ENCODE results near the gene LY6G6D. TPM values are rescaled to one million over a fixed set of nuclear protein-coding genes. Genes with fewer than 3 reads are reported as not detected.

LY6G6D gene
- total RNA-seq, 1 experiment from 2014 or later, result not detected

DNA sequence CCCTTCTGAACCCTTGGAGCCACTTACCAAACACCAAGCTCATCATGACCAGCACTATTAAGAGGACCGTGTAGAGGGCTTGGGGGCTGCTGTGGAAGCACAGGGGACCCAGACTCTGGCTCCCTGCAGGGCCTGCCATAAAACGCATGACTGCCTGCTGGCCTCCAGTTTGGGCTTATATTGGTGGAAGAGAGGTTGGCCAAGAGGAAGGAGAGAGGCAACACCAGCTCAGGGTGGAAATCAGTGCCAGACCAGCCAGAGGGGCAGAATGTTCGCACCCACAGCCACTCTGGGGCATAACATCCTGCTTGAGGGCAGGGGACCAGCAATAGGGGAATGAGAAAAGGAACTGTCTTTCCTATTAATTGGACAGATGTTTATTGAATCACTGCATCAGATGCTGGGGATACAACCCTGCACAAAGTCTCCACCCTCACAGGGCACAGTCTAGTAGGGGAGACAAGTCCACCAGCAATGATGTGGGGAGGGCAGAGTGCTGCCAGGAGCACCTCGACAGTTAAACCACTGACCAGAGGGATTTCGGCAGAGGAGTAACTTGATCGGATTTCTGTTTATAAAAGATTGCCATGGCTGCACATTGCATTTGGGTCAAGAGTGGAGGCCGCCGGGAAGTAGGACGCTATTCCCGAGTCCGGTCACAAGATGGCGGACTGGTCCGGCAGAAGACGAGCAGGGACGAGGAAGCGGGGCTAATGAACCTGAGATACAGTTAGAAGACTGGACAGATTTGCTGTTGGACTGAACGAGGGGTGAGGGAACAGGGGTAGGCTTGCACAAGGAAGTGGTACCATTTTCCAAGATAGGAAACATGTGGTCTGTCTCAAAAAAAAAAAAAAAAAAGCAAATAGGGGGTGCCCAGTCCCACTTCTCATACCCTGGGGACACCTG lies 34.7 kb upstream of the LY6G6D start, which contains the start of gene LY6G5C:
TSS of gene LY6G5C (minus strand) at position 842 of the 909 bp plus-strand sequence. CDS start at position 148, 694 bp downstream.
- no peak within 1 kb of the TSS for H2AFZ ChIP-seq (ENCODE audit: low read length)
- H3K79me2 ChIP-seq (ENCODE audit: low read length), result no peaks in the 10 kb centered on the region
- H3K4me1 ChIP-seq (ENCODE audit: low read length), result peaks cover 14% of the 10 kb centered on the region
- H3K9me3 ChIP-seq (ENCODE audit: low read length), result no peaks in the 10 kb centered on the region
- H4K20me1 ChIP-seq (ENCODE audit: insufficient read depth, low read depth, low read length), result no peaks in the 10 kb centered on the region
- no peak within 1 kb of the TSS for H3K27ac ChIP-seq (ENCODE audit: low read length)
- no peaks in the 10 kb centered on the region for H3K36me3 ChIP-seq (ENCODE audit: insufficient read depth, low read length)
- H3K9ac ChIP-seq (ENCODE audit: low read length), result peak within 1 kb of the TSS; percentile 64
- H3K27me3 ChIP-seq (ENCODE audit: low read length), result no peaks in the 10 kb centered on the region
- H3K4me3 ChIP-seq (ENCODE audit: low read length), result peak within 1 kb of the TSS; percentile 64
- H3K9me2 ChIP-seq (replicated peaks; ENCODE audit: insufficient read depth, low read length), result no peaks in the 10 kb centered on the region
- peak within 1 kb of the TSS; percentile 83 for H3K4me2 ChIP-seq (ENCODE audit: low read depth, low read length, poor library complexity, severe bottlenecking)
- DNase-seq, result peak; percentile 77

DNA sequence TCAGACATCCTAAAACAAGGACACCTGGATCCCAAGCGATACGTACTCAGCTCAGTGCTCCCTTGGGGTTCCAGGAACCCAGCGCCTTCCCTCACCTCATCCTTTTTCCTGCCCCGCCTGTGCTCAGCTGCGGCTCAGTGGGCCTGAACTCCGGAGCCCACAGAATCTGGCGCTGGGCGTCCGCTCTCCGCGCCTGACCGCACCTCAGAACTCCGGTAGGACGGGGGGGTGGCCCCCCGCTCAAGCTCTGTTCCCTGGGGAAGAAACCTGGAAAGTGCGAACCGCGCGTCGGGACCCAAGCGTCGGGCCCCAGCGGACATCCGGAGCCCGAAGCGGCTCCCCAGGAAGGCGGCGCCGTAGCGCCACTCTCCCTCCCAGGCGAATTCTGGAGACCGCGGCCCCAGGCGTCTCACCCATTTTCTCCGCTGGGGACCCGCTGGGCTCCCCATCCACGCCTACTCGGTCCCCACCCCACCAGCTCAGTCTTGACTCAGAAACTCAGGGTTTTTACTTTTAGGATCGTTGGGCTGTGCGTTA lies 33.9 kb upstream of the LY6G6D start:
- H3K9me2 ChIP-seq (replicated peaks; ENCODE audit: insufficient read depth, low read length), result no peaks in the 10 kb centered on the region
- H3K9me3 ChIP-seq (ENCODE audit: low read length), result no peaks in the 10 kb centered on the region
- H2AFZ ChIP-seq (ENCODE audit: low read length), result no peak overlapping the region
- H4K20me1 ChIP-seq (ENCODE audit: insufficient read depth, low read depth, low read length), result no peaks in the 10 kb centered on the region
- no peak overlapping the region for H3K27ac ChIP-seq (ENCODE audit: low read length)
- peak overlapping the region; percentile 83 for H3K4me2 ChIP-seq (ENCODE audit: low read depth, low read length, poor library complexity, severe bottlenecking)
- peak overlapping the region; percentile 64 for H3K4me3 ChIP-seq (ENCODE audit: low read length)
- H3K4me1 ChIP-seq (ENCODE audit: low read length), result peaks cover 14% of the 10 kb centered on the region
- H3K36me3 ChIP-seq (ENCODE audit: insufficient read depth, low read length), result no peaks in the 10 kb centered on the region
- no peaks in the 10 kb centered on the region for H3K27me3 ChIP-seq (ENCODE audit: low read length)
- no peaks in the 10 kb centered on the region for H3K79me2 ChIP-seq (ENCODE audit: low read length)
- H3K9ac ChIP-seq (ENCODE audit: low read length), result peak overlapping the region; percentile 64
- peak; percentile 68 for DNase-seq

DNA sequence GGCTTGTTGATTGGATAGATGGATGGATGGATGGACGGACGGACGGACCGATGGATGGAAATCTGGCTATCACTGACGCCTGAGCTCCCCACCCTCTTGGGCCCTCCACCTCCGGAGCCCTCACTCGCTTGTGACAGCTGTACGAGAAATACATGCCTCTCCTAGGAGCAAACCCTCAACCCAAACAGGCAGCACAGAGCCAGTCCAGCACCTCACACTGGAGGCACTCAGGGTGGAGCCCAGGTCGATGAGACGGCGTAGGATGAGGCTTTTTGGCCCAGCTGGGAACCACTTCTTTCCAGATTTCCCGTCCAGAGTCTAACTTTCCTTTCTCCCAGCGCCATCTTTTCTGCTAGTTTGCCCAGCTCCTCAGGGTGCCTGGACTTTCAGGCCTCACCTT lies 31.6 kb upstream of the LY6G6D start:
- Histone ChIP-seq H3K36me3 (ENCODE audit: insufficient read depth, low read length) (peaks cover 3% of the 10 kb centered on the region; the same call in 1 of the 2 replicates), H3K4me3 (ENCODE audit: low read length) (no peak overlapping the region), H3K9me3 (ENCODE audit: low read length) (no peaks in the 10 kb centered on the region), H3K79me2 (ENCODE audit: low read length) (no peaks in the 10 kb centered on the region), H4K20me1 (ENCODE audit: insufficient read depth, low read depth, low read length) (no peaks in the 10 kb centered on the region), H2AFZ (ENCODE audit: low read length) (no peak overlapping the region), H3K9ac (ENCODE audit: low read length) (no peak overlapping the region), H3K27ac (ENCODE audit: low read length) (no peak overlapping the region), H3K4me1 (ENCODE audit: low read length) (peaks cover 14% of the 10 kb centered on the region), H3K27me3 (ENCODE audit: low read length) (no peaks in the 10 kb centered on the region), H3K4me2 (ENCODE audit: low read depth, low read length, poor library complexity, severe bottlenecking) (no peak overlapping the region), H3K9me2 (replicated peaks; ENCODE audit: insufficient read depth, low read length) (no peaks in the 10 kb centered on the region)
- no peak for DNase-seq

DNA sequence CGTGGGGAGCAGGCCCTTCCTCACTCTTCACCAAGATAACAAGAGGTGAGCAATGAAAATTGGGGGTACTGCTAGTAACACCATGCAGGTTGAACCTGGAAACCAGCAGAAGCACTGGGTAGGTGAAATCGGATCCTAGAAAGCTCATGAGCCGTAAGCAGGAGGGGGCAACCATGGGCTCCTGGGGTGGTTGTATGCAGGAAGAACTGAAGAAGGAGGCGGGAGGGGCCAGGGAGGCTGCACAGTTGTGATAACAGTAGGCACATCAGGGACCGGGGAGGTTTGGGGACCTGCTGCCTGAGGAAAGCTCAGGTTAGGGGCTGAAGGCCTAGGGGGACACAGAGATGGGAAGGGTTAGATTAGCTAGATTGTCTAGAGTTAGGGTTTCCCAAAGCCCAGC lies 28.7 kb upstream of the LY6G6D start:
- no peaks in the 10 kb centered on the region for H3K27me3 ChIP-seq (ENCODE audit: low read length)
- no peaks in the 10 kb centered on the region for H3K9me3 ChIP-seq (ENCODE audit: low read length)
- peaks cover 11% of the 10 kb centered on the region; the same call in 1 of the 2 replicates for H3K36me3 ChIP-seq (ENCODE audit: insufficient read depth, low read length)
- no peaks in the 10 kb centered on the region for H3K79me2 ChIP-seq (ENCODE audit: low read length)
- no peaks in the 10 kb centered on the region for H3K9me2 ChIP-seq (replicated peaks; ENCODE audit: insufficient read depth, low read length)
- H4K20me1 ChIP-seq (ENCODE audit: insufficient read depth, low read depth, low read length), result no peaks in the 10 kb centered on the region
- H3K4me1 ChIP-seq (ENCODE audit: low read length), result peaks cover 15% of the 10 kb centered on the region
- H3K9ac ChIP-seq (ENCODE audit: low read length), result no peak overlapping the region
- H3K27ac ChIP-seq (ENCODE audit: low read length), result no peak overlapping the region
- H3K4me2 ChIP-seq (ENCODE audit: low read depth, low read length, poor library complexity, severe bottlenecking), result no peak overlapping the region
- no peak overlapping the region for H2AFZ ChIP-seq (ENCODE audit: low read length)
- DNase-seq, result no peak
- no peak overlapping the region for H3K4me3 ChIP-seq (ENCODE audit: low read length)

DNA sequence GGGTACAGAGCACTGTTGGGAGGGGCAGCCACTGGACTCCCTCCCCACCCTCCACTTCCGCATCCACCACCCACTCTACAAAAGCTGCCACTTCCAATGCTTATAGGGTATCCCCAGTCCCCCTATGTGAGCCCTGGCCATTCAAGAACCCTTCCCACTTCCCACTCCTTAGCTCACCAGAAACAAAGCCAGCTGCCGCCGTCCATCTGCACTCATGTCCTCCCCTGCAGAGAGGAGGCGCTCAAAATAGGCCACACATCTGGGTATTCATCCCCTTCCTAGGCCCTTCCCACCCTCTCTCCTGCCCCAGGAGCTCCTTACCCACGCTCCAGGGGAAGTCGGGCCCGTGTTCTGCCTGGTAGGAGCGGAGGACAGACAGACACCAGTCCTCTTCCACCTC lies 27.8 kb upstream of the LY6G6D start:
- no peaks in the 10 kb centered on the region for H3K27me3 ChIP-seq (ENCODE audit: low read length)
- no peaks in the 10 kb centered on the region for H3K9me3 ChIP-seq (ENCODE audit: low read length)
- H3K36me3 ChIP-seq (ENCODE audit: insufficient read depth, low read length), result peaks cover 11% of the 10 kb centered on the region; the same call in 1 of the 2 replicates
- no peaks in the 10 kb centered on the region for H3K79me2 ChIP-seq (ENCODE audit: low read length)
- H3K4me2 ChIP-seq (ENCODE audit: low read depth, low read length, poor library complexity, severe bottlenecking), result no peak overlapping the region
- no peaks in the 10 kb centered on the region for H4K20me1 ChIP-seq (ENCODE audit: insufficient read depth, low read depth, low read length)
- no peak overlapping the region for H2AFZ ChIP-seq (ENCODE audit: low read length)
- DNase-seq, result no peak
- no peak overlapping the region for H3K4me3 ChIP-seq (ENCODE audit: low read length)
- no peaks in the 10 kb centered on the region for H3K9me2 ChIP-seq (replicated peaks; ENCODE audit: insufficient read depth, low read length)
- peaks cover 13% of the 10 kb centered on the region for H3K4me1 ChIP-seq (ENCODE audit: low read length)
- no peak overlapping the region for H3K27ac ChIP-seq (ENCODE audit: low read length)
- no peak overlapping the region for H3K9ac ChIP-seq (ENCODE audit: low read length)

DNA sequence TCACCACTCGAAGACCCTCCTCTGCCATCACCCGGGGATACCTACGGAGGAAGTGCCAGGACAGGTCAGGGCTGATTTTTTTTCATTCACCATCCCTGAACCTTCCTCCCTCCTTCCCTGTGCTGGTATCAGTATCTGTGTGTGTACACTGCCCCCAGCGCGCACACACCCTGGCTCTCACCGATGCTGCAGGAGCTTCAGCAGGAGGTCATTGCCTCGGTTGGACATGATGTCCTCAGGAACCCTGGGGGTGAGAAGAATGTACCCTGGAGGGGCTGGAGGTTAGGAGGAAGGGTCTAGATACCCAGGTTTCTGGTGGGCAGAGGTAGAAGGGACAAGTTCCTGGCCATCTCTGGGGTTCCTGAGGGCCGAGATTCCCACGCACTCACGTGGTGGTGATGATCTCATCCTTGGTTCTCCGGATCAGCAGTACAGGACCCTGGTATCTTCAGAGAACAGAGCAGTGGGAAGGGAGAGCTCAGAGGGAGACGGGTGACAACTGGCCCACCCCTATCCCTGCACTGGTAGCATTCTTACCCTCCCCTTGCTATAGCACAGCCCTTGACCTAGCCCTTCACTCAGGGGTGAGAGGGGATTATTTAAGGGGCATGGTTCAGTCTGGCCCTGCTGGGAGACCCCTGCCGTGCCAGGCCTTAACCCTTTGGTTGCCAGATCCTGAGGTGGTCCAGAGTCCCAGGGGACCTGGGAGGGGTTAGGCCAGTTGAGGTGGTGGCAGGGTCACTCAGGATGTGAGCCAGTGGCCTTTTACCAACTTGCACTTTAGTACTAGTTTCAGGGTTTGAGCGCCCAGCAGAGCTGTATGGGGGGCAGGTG lies 27.1 kb upstream of the LY6G6D start:
- Histone ChIP-seq H3K4me2 (ENCODE audit: low read depth, low read length, poor library complexity, severe bottlenecking) (no peak overlapping the region), H4K20me1 (ENCODE audit: insufficient read depth, low read depth, low read length) (no peaks in the 10 kb centered on the region), H3K4me1 (ENCODE audit: low read length) (peaks cover 13% of the 10 kb centered on the region), H3K27me3 (ENCODE audit: low read length) (no peaks in the 10 kb centered on the region), H3K79me2 (ENCODE audit: low read length) (no peaks in the 10 kb centered on the region), H3K9me2 (replicated peaks; ENCODE audit: insufficient read depth, low read length) (no peaks in the 10 kb centered on the region), H2AFZ (ENCODE audit: low read length) (no peak overlapping the region), H3K4me3 (ENCODE audit: low read length) (no peak overlapping the region), H3K36me3 (ENCODE audit: insufficient read depth, low read length) (peaks cover 11% of the 10 kb centered on the region; the same call in 1 of the 2 replicates), H3K9me3 (ENCODE audit: low read length) (no peaks in the 10 kb centered on the region), H3K27ac (ENCODE audit: low read length) (no peak overlapping the region), H3K9ac (ENCODE audit: low read length) (no peak overlapping the region)
- no peak for DNase-seq

DNA sequence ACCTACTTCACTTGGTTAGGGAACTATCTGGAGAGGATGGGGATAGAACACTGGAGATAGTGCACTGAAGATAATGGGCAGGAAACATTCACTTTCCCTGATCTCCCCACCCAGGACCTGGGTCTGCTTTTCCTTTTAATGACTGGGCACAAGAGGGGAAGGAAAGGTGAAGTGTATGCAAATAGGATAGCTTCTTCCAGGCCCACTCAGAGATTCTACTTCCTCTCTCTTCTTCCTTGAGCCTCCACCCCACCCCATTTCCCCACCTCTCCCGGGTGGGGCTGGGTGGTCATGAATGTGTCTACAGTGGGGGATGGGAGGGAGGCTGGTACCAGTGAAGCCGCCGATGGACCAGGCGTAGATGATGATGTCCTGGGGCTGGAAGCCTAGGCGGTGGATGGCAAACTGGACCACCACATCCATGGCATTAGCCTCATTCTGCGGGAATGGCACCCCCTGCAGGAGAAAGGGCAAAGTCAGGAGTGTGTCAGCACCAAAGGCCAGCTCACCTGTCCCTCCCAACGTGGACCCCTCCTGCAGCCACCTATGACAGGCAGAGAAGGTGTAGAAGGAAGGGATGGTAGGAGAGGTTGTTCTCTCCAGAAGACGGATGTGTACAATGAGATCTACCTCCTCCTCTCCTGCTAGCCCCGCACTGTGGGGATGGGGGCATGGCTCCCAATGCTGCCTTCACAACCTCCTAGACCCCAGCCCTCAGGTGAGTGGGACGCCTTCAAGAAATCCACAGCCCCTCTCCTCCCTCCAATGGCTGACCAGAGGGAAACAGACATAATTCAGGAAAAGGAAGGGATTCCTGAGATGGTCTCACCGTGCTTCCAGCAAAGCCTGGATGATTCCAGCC lies 25.7 kb upstream of the LY6G6D start:
- Histone ChIP-seq H3K4me2 (ENCODE audit: low read depth, low read length, poor library complexity, severe bottlenecking) (no peak overlapping the region), H3K27ac (ENCODE audit: low read length) (peak overlapping the region; percentile 36), H3K4me3 (ENCODE audit: low read length) (no peak overlapping the region), H3K9me2 (replicated peaks; ENCODE audit: insufficient read depth, low read length) (no peaks in the 10 kb centered on the region), H2AFZ (ENCODE audit: low read length) (no peak overlapping the region), H3K4me1 (ENCODE audit: low read length) (peaks cover 13% of the 10 kb centered on the region), H3K9me3 (ENCODE audit: low read length) (no peaks in the 10 kb centered on the region), H3K79me2 (ENCODE audit: low read length) (no peaks in the 10 kb centered on the region), H3K9ac (ENCODE audit: low read length) (no peak overlapping the region), H3K27me3 (ENCODE audit: low read length) (no peaks in the 10 kb centered on the region), H3K36me3 (ENCODE audit: insufficient read depth, low read length) (peaks cover 11% of the 10 kb centered on the region; the same call in 1 of the 2 replicates), H4K20me1 (ENCODE audit: insufficient read depth, low read depth, low read length) (no peaks in the 10 kb centered on the region)
- no peak for DNase-seq

Measured in Karpas-422 (cell line).